ENCODE data around the gene GPX1.

- TF ChIP-seq POLR2AphosphoS5 (IDR thresholded peaks at IDR 0.05; ENCODE audit: low read depth, low read length) (no peak), POLR2A (IDR thresholded peaks at IDR 0.05; ENCODE audit: control extremely low read depth in 1 of 2, low read depth in 2 of 2, low read length in 2 of 2) (no peak), CTCF (IDR thresholded peaks at IDR 0.05; ENCODE audit: control extremely low read depth in 1 of 3, insufficient read depth in 1 of 3, low read depth in 1 of 3, low read length in 3 of 3) (no peak)
Observed at GRCh38 chr3:49311283-49311682, 46.9 kb downstream of the GPX1 start.
